Skin of body (tissue), 2 donors: ENCODE data around the gene EXOC3. TPM values are rescaled to one million over a fixed set of nuclear protein-coding genes. Genes with fewer than 3 reads are reported as not detected.

Experiments
- DNase-seq: peaks from one replicate; lab custom pipeline; 2025; lab: John Stamatoyannopoulos, UW
- total RNA-seq: library from RNA; depleted of rRNA; stranded (reverse); fragments of >200 nt; gene quantifications from one replicate; pipeline ENCODE4 v1.2.3, GENCODE V29; 2014

The EXOC3 gene
- total RNA-seq, 1 donor from 2014 or later = 32.8 TPM

DNA sequence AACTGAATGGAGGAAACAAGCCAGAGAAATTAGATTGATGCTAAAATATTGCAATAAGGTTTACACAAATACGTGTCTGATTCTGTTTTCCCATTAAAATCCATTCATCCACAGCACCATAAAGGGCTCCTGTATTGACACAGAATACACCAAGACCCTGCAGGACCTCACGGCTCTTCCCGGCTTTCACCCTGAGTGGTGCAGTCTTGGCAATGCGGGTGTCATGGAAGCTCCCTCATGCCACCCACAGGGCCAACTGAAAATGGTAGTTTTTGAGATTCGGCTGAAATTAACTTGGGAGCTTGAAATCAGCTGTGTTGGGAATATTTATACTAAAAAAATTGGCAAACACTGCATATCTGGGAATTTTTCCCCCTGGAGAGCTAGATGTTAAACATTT lies 17.3 kb upstream of the EXOC3 start:
- no peak for DNase-seq

DNA sequence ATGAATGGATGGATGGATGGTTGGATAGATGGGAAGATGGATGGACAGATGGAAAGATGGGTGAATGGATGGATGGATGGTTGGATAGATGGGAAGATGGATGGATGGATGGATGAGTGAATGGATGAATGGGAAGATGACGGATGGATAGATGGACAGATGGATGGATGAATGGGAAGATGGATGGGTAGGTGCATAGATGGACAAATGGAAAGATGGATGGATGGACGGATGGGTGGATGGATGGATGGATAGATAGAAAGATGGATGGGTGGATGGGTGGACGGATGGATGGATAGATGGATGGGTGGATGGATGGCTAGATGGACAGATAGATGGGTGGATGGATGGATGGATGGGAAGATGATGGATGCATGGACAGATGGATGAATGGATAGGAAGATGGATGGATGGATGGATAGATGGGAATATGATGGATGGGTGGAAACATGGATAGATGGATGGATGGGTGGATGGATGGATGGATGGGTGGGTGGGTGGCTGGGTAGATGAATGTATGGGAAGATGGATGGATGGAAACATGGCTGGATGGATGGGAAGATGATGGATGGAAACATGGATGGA lies 16.5 kb upstream of the EXOC3 start:
- DNase-seq = no peak

DNA sequence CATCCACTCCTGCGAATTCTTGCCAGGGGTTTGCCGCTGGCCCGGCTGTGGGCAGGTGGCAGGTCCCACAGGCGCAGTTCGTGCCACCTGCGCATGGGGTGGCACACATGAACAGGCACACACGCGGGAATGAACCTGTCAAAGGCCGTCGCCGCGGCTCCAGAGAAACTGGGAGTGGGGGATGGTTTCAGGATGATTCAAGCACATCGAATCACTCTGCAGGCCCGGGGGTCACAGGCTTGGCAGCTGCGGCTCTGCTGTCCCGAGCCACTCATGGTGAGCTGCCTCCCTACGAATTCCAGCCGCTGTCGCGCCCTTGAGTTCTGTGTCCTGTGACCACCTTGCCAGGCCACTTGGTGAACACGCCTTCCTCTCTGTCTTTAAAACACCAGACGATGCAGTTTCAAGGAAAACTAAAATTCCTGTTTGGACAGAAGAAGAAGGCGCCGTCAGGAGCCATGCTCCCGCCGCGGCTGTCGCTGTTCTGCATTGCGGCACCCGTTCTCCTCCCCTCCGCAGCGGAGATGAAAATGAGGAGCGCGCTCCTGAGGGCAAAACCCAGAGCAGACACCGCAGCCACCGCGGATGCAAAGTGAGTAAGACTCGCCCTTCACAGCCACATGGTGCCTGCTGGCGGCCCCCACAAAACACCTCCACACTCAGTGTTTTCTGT lies 15.4 kb upstream of the EXOC3 start:
- DNase-seq = no peak

DNA sequence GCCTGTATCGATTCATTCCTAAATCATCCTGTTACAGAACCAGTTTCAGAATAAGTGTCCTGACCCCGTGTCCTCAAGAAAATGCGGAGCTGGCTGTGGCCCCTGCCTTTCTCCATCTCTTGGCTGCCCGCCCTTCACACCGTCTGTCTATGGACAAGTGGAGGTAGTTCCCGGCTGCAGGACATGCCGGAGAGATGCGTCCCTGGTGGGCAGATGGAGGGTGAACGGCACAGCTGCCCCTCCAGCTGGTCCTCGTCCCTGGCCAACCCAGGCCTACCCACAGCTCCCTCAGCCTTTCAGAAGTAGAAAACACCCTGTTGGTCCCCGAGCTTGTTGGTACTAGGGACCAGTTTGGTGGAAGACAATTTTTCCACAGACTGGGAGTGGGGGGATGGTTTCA lies 14.8 kb upstream of the EXOC3 start:
- DNase-seq = no peak

DNA sequence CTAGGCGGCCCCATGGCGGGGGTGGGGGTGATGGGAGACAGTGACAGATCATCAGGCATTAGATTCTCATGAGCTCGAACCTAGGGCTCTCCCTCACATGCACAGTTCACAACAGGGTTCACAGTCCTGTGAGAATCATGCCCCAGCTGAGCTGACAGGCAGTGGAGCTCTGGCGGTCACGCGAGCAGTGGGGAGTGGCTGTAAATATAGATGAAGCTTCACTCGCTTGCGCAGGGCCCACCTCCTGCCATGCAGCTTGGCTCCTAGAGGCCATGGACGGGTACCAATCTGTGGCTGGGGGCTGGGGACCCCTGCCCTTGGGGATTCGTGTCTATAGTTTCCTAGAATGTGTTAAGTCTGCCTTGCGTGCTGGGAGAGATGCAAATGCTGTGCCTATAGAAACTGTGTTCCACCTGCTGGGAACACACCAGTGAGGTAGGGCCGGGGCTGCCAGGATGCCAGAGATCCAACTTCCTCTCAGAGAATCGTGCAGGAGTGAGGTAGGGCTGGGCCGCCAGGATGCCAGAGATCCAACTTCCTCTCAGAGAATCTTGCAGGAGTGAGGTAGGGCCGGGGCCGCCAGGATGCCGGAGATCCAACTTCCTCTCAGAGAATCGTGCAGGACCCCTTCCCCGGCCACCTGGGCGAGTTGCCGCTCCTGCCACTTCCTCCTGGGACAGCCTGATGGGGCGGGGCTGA lies 14.1 kb upstream of the EXOC3 start:
- no peak for DNase-seq

DNA sequence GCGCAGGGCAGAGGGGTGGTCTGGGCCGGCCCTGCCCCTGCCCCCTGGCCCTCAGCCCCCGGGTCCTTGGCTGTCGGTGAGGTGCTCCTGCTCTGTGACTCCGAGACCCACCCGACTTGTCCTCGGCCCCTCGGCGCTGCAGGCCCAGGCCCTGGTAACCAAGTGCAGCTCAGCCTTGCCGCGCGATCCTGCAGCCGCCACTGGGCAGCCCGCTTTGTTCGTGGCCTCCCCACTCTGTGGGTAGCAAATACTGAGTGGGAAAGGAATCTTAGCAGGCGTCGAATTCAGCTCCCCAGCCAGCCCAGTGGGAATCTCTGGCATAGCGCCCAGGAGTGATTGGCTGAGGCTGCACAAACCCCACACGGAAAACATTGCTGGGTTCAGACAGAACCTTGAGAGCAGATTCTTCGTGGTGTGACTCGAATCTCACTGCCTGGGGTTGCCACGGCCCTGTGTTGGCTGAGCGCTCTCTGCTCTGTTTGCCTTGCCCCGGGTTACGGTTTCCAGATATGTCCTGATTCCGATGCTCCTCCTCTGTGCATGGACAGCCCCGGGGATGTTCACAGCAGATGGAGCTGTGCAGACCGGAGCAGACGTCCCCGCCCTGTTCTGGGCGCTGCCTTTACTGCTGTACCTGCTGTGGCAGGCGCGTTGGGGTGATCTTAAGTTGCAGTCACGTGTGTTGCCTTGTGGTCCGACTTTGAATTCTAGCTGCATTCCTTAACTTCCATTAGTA lies 13.4 kb upstream of the EXOC3 start:
- peak; percentile 70 for DNase-seq

DNA sequence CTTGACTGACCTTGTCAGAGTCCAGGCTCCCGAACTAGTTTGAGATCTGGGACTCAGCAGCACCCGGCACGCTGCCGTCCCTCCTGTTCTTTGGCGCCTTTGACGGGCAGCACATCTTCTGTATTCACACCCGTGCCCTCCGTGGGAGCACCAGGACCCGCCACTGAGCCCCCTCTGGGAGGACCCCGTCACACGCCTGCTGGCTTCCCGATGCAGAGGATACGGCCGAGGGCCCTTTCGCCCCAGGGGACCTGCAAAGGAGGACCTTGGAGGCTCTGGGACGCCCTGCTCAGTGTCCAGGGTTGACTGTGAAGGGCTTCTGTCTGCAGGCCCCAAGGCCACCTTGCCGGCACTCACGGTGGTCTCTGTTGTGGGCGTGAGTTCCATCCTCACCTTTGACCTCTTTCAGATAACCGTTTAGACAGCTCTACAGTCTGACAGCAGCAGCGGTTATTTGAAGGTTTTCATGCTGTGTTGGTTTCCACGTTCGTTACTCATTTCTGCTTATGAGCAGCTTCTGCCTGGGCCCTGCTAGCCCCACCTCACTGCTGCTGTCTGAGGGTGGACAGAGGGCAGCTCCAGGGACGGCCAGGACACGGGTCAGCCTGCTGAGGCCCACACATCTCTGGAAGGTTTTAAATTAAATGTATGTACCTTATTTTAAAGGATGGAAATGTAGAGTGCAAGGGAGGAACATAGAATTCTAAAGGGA lies 12.6 kb upstream of the EXOC3 start:
- no peak for DNase-seq

DNA sequence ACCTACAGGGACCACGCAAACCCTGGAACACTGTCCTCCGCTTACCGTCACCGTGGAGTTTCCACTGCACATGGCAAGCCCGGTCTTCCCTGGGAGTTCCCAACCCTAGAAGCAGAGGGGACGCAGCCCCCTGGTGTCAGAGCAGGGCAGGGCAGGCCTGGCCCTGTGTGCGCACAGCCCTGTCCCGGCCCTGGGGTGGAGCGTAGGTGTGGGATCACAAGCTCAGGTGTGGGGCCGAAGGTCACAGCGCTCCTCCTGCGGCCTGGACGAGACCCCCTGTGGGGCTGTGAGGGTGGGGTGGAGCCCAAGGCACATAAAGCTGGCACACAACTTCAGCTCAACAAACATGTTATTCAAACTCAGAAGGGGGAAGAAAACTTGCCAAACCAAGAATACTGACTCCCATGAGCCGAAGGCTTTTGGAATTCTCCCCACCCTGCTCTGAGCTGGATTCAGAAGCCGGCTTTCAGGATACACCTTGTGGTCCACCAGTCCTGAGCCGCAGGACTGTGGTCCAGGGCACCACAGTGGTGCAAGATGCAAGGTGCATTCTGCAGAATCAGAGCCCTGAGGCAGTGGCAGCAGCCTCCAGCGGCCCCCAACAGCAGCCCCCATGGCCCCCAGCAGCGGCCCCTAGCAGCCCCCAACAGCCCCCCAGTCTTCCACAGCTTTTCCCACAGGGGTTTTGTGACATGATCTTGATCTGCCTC lies 11.8 kb upstream of the EXOC3 start:
- peak; percentile 57 for DNase-seq

DNA sequence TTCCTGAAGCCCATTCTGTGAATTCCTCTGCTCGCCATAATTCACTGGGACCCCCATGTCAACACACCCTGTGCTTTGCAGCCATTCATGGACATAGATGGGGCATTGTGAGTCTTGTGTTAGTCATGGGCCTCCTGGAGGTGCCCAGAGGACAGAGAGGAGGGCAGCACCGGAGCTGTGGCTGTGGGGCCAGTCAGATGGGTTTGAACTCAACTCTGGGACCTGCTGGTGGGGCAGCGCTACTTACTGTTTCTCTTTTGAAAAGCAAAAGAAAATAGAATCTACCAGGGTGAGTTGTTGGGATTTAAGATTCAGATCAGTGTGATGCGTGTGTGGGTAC lies 11.3 kb upstream of the EXOC3 start:
- DNase-seq = no peak

DNA sequence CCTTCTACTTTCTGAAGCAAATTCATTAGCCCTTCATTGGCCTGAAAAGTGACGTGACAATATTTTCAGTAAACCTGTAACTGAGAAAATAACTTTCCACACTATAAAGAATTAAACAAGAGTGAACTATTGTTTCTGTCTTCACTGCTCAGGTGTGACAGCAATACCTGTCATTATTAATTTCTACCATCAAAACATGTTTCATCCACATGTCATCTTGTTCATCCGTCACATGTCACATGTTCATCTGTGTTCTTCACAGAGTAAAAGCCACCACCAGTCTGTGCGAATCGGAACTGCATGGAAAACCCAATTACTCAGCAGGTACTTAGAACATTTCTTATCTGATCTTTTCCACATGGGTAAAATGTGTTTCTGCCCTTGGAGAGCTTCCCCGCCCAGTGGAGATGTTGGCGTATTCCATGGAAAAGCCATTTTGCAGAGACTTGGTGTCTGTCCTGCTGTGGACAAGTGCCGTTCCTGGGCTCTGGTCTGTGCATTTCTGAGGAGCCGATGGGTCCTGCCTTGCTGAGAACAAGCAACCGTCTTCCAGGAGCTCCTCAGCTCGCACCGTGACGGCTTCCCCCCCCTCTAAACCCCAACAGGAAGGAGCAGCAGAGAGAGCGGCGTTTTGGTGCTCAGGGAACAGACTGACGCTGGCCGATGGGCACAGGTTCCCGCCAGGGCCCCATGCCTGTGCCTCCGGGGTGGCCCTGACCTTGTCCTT lies 10.6 kb upstream of the EXOC3 start:
- DNase-seq = no peak

DNA sequence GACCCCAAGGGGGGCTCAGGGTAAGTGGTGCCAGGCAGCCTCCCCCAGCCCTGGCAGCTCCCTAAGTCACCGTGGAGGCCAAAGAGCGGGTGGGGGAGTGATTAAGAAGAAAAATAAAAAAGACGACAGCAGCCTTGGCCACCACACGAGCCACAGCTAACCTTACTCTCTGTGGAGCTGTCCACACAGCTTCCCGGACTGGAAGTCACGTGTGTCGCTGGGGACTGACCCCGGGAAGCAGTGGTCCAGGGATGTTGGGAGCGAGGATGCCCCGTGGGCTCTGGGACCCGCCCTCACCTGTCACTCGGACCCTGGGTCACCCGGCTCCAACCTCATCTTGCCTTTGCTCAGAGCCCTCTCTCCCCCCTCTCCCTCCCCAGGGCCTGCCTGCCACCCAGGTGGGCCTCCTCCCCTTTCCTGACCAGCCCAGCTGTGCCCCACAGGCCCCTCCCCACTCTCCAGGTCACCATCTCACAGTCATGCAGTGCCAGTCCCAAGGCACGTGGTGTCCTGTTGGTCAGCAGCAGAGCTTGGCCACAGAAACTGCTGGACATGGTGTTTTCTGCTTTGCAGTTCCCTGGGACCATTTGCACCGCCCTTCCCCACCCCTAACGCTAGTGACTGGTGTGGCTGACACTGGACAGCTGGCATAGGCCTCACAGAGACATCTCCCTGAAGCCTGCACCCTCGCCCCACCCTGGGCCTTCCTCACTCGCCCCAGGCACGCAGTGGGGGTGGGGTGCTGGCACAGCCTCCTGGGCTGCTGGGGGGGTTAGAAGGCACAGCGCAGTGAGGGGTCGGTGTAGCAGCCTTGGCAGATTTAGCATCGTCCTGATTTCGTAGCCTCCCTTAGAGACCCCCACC lies 9.8 kb upstream of the EXOC3 start:
- DNase-seq = no peak

DNA sequence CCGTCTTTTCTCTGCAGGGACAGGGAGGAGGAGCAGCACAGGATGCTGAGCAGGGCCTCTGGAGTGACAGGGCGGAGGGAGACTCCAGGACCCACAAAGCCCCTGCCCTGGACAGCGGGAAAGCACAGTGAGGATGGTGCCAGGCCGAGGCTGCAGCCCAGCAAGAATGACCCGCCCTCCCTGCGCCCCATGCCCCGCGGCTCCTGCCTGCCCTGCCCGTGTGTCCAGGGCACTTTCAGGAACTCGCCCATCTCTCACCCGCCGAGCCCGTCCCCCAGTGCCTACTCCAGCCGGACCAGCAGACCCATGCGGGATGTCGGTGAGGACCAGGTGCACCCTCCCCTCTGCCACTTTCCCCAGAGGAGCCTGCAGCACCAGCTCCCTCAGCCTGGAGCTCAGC lies 9.1 kb upstream of the EXOC3 start:
- no peak for DNase-seq

DNA sequence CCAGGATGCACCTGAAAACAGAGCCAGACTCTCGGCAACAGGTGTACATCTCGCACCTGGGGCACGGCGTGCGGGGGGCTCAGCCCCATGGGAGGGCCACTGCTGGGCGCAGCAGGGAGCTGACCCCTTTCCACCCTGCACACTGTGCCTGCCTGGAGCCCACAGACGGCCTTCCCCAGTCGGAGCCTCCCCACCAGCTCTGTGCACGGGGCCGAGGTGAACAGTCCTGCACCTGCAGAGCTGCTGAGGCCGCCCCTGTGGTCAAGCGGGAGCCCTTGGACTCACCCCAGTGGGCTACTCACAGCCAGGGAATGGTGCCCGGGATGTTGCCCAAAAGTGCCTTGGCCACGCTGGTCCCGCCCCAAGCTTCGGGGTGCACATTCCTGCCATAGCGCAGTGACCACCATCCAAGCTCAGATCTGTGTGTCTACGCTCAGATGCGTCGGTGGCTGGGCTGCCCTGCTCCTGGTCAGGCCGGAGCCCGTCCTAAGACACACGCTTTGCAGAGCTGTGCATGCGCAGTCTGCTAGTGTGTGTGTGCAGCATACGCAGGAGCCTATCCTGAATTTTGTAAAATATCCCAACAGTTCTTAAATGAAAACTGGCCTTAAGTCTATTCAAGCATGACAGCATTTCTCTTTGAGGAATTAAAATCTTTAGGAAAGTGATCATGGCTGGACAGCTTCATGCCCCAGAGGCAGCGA lies 8.4 kb upstream of the EXOC3 start:
- no peak for DNase-seq

DNA sequence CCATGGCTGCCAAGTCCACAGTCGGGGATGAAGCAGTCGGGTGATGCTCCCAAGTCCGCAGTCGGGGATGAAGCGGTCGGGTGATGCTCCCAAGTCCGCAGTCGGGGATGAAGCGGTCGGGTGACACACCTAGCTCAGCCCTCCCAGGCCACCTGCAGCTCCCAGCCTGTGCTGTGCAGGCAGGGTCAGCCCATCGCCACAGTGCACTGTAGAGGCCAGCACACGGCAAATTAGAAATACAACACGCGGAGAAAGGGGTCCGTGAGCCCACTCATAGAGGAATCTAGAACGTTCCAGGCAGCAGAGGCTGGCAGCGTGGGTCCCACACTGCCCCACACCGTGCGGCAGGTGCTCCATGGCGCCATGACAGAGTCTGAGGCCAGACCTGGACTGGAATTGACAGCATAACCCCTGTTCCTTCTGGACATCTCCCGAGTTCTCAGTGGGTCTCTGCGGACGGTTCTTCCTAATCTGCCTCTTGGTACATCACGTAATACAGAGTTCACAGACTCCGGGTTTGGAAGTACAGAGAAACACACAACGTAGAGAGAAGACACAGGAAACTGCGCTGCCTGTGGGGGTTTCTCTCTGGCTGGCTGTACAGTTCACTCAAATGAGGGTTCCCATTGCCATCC lies 7.7 kb upstream of the EXOC3 start:
- no peak for DNase-seq

DNA sequence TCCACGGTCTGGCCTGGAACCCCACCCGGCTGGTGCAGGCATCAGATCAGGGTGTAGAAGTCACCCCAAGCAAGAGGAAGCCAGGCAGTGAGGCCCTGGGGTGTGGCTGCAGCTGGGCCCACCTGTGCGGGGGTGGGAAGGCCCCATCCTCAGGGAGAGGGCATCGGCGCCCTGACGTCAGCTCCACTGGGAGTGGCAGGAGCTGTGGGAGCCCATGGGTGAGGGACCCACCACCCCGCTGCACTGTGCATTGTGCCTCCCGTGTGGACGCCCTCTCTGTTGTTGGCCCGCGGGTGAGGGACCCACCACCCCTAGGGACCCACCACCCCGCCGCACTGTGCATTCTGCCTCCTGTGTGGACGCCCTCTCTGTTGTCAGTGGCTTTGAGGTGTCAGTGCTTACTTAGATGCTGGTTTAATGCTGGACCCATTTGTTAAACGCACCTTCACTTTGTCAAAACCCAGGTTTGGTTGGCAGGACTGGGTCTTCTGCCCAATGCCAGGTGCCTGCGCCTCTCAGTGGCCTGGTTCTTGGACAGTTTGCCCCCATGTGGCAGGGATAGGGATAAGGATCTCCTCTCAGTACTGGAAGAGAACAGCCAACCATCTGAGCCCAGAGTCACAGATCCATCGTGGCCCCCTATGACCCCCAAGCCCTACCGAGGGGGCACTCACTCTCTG lies 6.9 kb upstream of the EXOC3 start:
- DNase-seq = no peak

DNA sequence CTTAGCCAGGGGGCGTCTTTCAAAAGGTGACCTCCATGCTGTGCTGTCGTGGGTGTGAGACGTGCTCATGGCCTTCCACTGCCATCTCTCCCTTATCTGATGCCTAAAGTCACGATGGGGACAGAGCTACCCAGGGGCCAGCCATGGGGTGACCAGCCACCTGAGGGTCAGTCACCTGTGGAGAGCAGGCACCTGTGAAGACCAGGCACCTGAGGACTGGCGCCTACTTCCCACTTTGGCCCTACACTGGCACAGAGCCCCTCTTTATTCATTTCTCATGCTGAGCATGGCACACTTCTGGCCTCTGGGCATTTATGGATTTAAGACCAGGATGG lies 6.4 kb upstream of the EXOC3 start:
- no peak for DNase-seq

DNA sequence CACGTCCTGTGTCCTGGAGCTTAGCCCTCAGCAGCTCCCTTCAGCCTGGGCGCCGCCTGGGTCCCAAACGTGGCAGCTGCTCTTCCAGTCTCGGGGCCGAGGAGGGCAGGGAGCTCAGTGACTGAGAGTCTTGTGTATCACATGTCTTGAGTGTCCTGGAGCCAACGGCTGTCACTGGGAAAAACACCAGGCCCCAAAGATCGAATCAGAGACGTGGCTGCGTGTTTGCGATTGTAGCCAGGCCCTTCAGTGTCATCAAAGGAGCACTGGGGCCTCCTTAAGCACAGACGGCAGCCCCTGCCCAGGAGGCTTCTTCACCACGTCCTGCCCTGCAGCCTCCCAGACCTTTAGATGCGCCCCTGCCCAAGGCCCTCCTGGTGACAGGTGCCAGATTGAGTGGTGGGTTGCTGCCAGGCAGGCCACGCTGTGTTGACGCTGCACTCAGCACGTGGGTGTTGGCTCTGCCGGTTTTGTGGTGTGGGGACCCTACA lies 5.7 kb upstream of the EXOC3 start:
- no peak for DNase-seq

DNA sequence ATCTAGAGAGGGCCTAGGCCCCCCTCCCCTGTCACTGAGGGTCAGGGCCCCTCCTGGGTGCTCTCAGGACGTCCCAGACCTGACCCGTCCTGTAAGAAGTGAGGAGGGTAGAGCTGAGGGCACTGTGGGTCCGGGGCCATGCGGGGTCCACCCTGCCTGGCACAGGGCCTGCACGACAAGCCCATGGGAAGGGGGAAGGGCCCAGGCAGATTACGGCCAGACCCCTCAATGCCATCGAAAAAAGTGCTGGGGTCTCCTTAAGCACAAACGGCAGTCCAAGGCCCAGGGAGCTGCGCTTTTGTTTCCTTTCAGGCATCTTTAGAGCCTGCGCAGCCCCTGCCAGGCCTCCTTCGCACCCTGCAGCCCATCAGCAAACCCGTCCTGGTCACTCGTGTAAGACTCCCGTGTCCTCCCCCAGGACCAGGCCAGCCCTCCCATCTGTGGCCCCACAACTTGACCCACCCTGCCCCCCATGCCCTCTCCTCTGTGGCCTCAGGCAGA lies 4.4 kb upstream of the EXOC3 start:
- no peak for DNase-seq
